ENCODE results near the gene UCKL1.

The UCKL1 gene

GRCh38 chr20:63940472-63941266 is 15.5 kb downstream of the UCKL1 start:
- peaks cover 19 to 28% of the 10 kb centered on the region in 2 donors for H3K36me3 ChIP-seq (ENCODE audit: control insufficient read depth in 2 of 2, insufficient read depth in 2 of 2, low read length in 2 of 2)
- peaks cover 5% of the 10 kb centered on the region for H3K4me1 ChIP-seq (ENCODE audit: control insufficient read depth, insufficient read depth, low read length)
- no peaks in the 10 kb centered on the region for H3K9me3 ChIP-seq (ENCODE audit: control insufficient read depth in 2 of 2, low read length in 2 of 2)
- H3K9ac ChIP-seq (ENCODE audit: low read length in 2 of 2), result no peak overlapping the region
- H3K4me3 ChIP-seq (ENCODE audit: low read length in 2 of 2), result no peak overlapping the region
- no peak overlapping the region for H3K27ac ChIP-seq (ENCODE audit: low read length)
- no peaks in the 10 kb centered on the region for H3K27me3 ChIP-seq (ENCODE audit: control insufficient read depth in 1 of 2, insufficient read depth in 2 of 2, low read length in 2 of 2)

GRCh38 chr20:63940071-63940471 is 16.1 kb downstream of the UCKL1 start:
- H3K4me3 ChIP-seq (ENCODE audit: low read length in 2 of 2), result no peak overlapping the region
- peaks cover 19 to 24% of the 10 kb centered on the region in 2 donors for H3K36me3 ChIP-seq (ENCODE audit: control insufficient read depth in 2 of 2, insufficient read depth in 2 of 2, low read length in 2 of 2)
- peaks cover 5% of the 10 kb centered on the region for H3K4me1 ChIP-seq (ENCODE audit: control insufficient read depth, insufficient read depth, low read length)
- H3K9me3 ChIP-seq (ENCODE audit: control insufficient read depth in 2 of 2, low read length in 2 of 2), result no peaks in the 10 kb centered on the region
- H3K27ac ChIP-seq (ENCODE audit: low read length), result no peak overlapping the region
- no peaks in the 10 kb centered on the region for H3K27me3 ChIP-seq (ENCODE audit: control insufficient read depth in 1 of 2, insufficient read depth in 2 of 2, low read length in 2 of 2)
- no peak overlapping the region for H3K9ac ChIP-seq (ENCODE audit: low read length in 2 of 2)

- Histone ChIP-seq H3K36me3 (ENCODE audit: control insufficient read depth in 2 of 2, insufficient read depth in 2 of 2, low read length in 2 of 2) (peaks cover 22 to 26% of the 10 kb centered on the region in 2 donors), H3K9ac (ENCODE audit: low read length in 2 of 2) (no peak overlapping the region), H3K4me1 (ENCODE audit: control insufficient read depth, insufficient read depth, low read length) (peaks cover 11% of the 10 kb centered on the region), H3K27ac (ENCODE audit: low read length) (no peak overlapping the region), H3K27me3 (ENCODE audit: control insufficient read depth in 1 of 2, insufficient read depth in 2 of 2, low read length in 2 of 2) (no peaks in the 10 kb centered on the region), H3K9me3 (ENCODE audit: control insufficient read depth in 2 of 2, low read length in 2 of 2) (no peaks in the 10 kb centered on the region), H3K4me3 (ENCODE audit: low read length in 2 of 2) (no peak overlapping the region)
These were observed 16.9 kb downstream of the UCKL1 start for GRCh38 chr20:63939061-63939935.

GRCh38 chr20:63937596-63937995 is 18.6 kb downstream of the UCKL1 start:
- H3K9me3 ChIP-seq (ENCODE audit: control insufficient read depth in 2 of 2, low read length in 2 of 2), result no peaks in the 10 kb centered on the region
- no peak overlapping the region for H3K27ac ChIP-seq (ENCODE audit: low read length)
- peaks cover 14 to 21% of the 10 kb centered on the region in 2 donors for H3K36me3 ChIP-seq (ENCODE audit: control insufficient read depth in 2 of 2, insufficient read depth in 2 of 2, low read length in 2 of 2)

GRCh38 chr20:63935447-63935846 is 20.8 kb downstream of the UCKL1 start:
- Histone ChIP-seq H3K9me3 (ENCODE audit: control insufficient read depth in 2 of 2, low read length in 2 of 2) (no peaks in the 10 kb centered on the region), H3K27me3 (ENCODE audit: control insufficient read depth in 1 of 2, insufficient read depth in 2 of 2, low read length in 2 of 2) (no peaks in the 10 kb centered on the region), H3K27ac (ENCODE audit: low read length) (no peak overlapping the region), H3K4me1 (ENCODE audit: control insufficient read depth, insufficient read depth, low read length) (peaks cover 12% of the 10 kb centered on the region), H3K36me3 (ENCODE audit: control insufficient read depth in 2 of 2, insufficient read depth in 2 of 2, low read length in 2 of 2) (peaks cover 29 to 37% of the 10 kb centered on the region in 2 donors), H3K9ac (ENCODE audit: low read length in 2 of 2) (no peak overlapping the region), H3K4me3 (ENCODE audit: low read length in 2 of 2) (no peak overlapping the region)

More at GRCh38 chr20:63937596-63937995, 18.6 kb downstream of the UCKL1 start:
- Histone ChIP-seq H3K4me1 (ENCODE audit: control insufficient read depth, insufficient read depth, low read length) (peaks cover 12% of the 10 kb centered on the region), H3K4me3 (ENCODE audit: low read length in 2 of 2) (no peak overlapping the region), H3K27me3 (ENCODE audit: control insufficient read depth in 1 of 2, insufficient read depth in 2 of 2, low read length in 2 of 2) (no peaks in the 10 kb centered on the region), H3K9ac (ENCODE audit: low read length in 2 of 2) (no peak overlapping the region)

GRCh38 chr20:63934271-63935068 is 21.7 kb downstream of the UCKL1 start:
- Histone ChIP-seq H3K27ac (ENCODE audit: low read length) (no peak overlapping the region), H3K4me3 (ENCODE audit: low read length in 2 of 2) (no peak overlapping the region), H3K36me3 (ENCODE audit: control insufficient read depth in 2 of 2, insufficient read depth in 2 of 2, low read length in 2 of 2) (peaks cover 28 to 37% of the 10 kb centered on the region in 2 donors), H3K9me3 (ENCODE audit: control insufficient read depth in 2 of 2, low read length in 2 of 2) (no peaks in the 10 kb centered on the region), H3K9ac (ENCODE audit: low read length in 2 of 2) (no peak overlapping the region), H3K4me1 (ENCODE audit: control insufficient read depth, insufficient read depth, low read length) (peaks cover 12% of the 10 kb centered on the region), H3K27me3 (ENCODE audit: control insufficient read depth in 1 of 2, insufficient read depth in 2 of 2, low read length in 2 of 2) (no peaks in the 10 kb centered on the region)

- Histone ChIP-seq H3K9ac (ENCODE audit: low read length in 2 of 2) (no peak overlapping the region), H3K4me1 (ENCODE audit: control insufficient read depth, insufficient read depth, low read length) (peaks cover 12% of the 10 kb centered on the region), H3K27me3 (ENCODE audit: control insufficient read depth in 1 of 2, insufficient read depth in 2 of 2, low read length in 2 of 2) (no peaks in the 10 kb centered on the region), H3K9me3 (ENCODE audit: control insufficient read depth in 2 of 2, low read length in 2 of 2) (no peaks in the 10 kb centered on the region), H3K27ac (ENCODE audit: low read length) (no peak overlapping the region), H3K36me3 (ENCODE audit: control insufficient read depth in 2 of 2, insufficient read depth in 2 of 2, low read length in 2 of 2) (peaks cover 34 to 41% of the 10 kb centered on the region in 2 donors), H3K4me3 (ENCODE audit: low read length in 2 of 2) (no peak overlapping the region)
These were observed 22.6 kb downstream of the UCKL1 start for GRCh38 chr20:63933646-63934045.

GRCh38 chr20:63932606-63933160 is 23.5 kb downstream of the UCKL1 start:
- Histone ChIP-seq H3K4me3 (ENCODE audit: low read length in 2 of 2) (no peak overlapping the region), H3K9me3 (ENCODE audit: control insufficient read depth in 2 of 2, low read length in 2 of 2) (no peaks in the 10 kb centered on the region), H3K27me3 (ENCODE audit: control insufficient read depth in 1 of 2, insufficient read depth in 2 of 2, low read length in 2 of 2) (no peaks in the 10 kb centered on the region), H3K27ac (ENCODE audit: low read length) (no peak overlapping the region), H3K4me1 (ENCODE audit: control insufficient read depth, insufficient read depth, low read length) (peaks cover 11% of the 10 kb centered on the region), H3K36me3 (ENCODE audit: control insufficient read depth in 2 of 2, insufficient read depth in 2 of 2, low read length in 2 of 2) (peaks cover 39 to 49% of the 10 kb centered on the region in 2 donors), H3K9ac (ENCODE audit: low read length in 2 of 2) (no peak overlapping the region)

- no peaks in the 10 kb centered on the region for H3K9me3 ChIP-seq (ENCODE audit: control insufficient read depth in 2 of 2, low read length in 2 of 2)
- no peak overlapping the region for H3K9ac ChIP-seq (ENCODE audit: low read length in 2 of 2)
- peaks cover 43 to 52% of the 10 kb centered on the region in 2 donors for H3K36me3 ChIP-seq (ENCODE audit: control insufficient read depth in 2 of 2, insufficient read depth in 2 of 2, low read length in 2 of 2)
- H3K27ac ChIP-seq (ENCODE audit: low read length), result no peak overlapping the region
- H3K4me1 ChIP-seq (ENCODE audit: control insufficient read depth, insufficient read depth, low read length), result peaks cover 7% of the 10 kb centered on the region
- no peaks in the 10 kb centered on the region for H3K27me3 ChIP-seq (ENCODE audit: control insufficient read depth in 1 of 2, insufficient read depth in 2 of 2, low read length in 2 of 2)
- no peak overlapping the region for H3K4me3 ChIP-seq (ENCODE audit: low read length in 2 of 2)
These were observed 24.5 kb downstream of the UCKL1 start for GRCh38 chr20:63931735-63932134.

GRCh38 chr20:63930971-63931553 is 25.2 kb downstream of the UCKL1 start:
- no peaks in the 10 kb centered on the region for H3K9me3 ChIP-seq (ENCODE audit: control insufficient read depth in 2 of 2, low read length in 2 of 2)
- H3K9ac ChIP-seq (ENCODE audit: low read length in 2 of 2), result no peak overlapping the region
- H3K27me3 ChIP-seq (ENCODE audit: control insufficient read depth in 1 of 2, insufficient read depth in 2 of 2, low read length in 2 of 2), result no peaks in the 10 kb centered on the region
- H3K4me1 ChIP-seq (ENCODE audit: control insufficient read depth, insufficient read depth, low read length), result peaks cover 7% of the 10 kb centered on the region
- H3K36me3 ChIP-seq (ENCODE audit: control insufficient read depth in 2 of 2, insufficient read depth in 2 of 2, low read length in 2 of 2), result peaks cover 44 to 55% of the 10 kb centered on the region in 2 donors
- no peak overlapping the region for H3K27ac ChIP-seq (ENCODE audit: low read length)
- no peak overlapping the region for H3K4me3 ChIP-seq (ENCODE audit: low read length in 2 of 2)

Measured in stomach smooth muscle (tissue), 2 donors.